Vagina (tissue), 2 donors: Measurements from ENCODE around the gene PON1.

Experiments
- CTCF ChIP-seq, 3 experiments: fragments of 450-650 bp in 2 of 3; fragments of 200-600 bp in 1 of 3; sonication (generic) in 1 of 3; IDR thresholded peaks; one replicate each; pipeline ENCODE4 v1.5.1; 2017 to 2019; ENCODE audit warnings: antibody characterized with exemption in 3 of 3, mild to moderate bottlenecking in 2 of 3, moderate library complexity in 2 of 3
- POLR2A ChIP-seq, 2 donors: fragments of 450-650 bp; IDR thresholded peaks; one replicate each; pipeline ENCODE4 v1.6.1; 2017; ENCODE audit warnings: antibody characterized with exemption in 2 of 2, mild to moderate bottlenecking in 2 of 2, moderate library complexity in 2 of 2

- no peak for TF ChIP-seq CTCF (IDR thresholded peaks at IDR 0.05)
- no peak for TF ChIP-seq POLR2A (IDR thresholded peaks at IDR 0.05)
Measured at GRCh38 chr7:95263785-95264362, 60.5 kb downstream of the PON1 start.
